IMR-90 (cell line): Measurements from ENCODE around the gene BCAS3. TPM values are rescaled to one million over a fixed set of nuclear protein-coding genes. Genes with fewer than 3 reads are reported as not detected.

Source experiments
- ATAC-seq: fragments of 200-7000 bp; cut with Tn5 transposase; 2 replicates; pipeline ENCODE4 v1.9.1; 2020; ENCODE audit warnings: low read depth, mild to moderate bottlenecking, moderate library complexity
- BruUV-seq: library from RNA; stranded (reverse); fragments of 400-500 nt; replicated peaks from 2 replicates; lab custom pipeline; 2021; lab: Mats Ljungman, UMichigan
- CTCF ChIA-PET: fragments of 300-600 bp; formaldehyde crosslinking; extraction: SDS; loops from one replicate; lab custom pipeline; 2021; ENCODE audit warnings: antibody characterized with exemption; lab: Yijun Ruan, JAX
- POLR2A ChIA-PET: fragments of 300-600 bp; sonication (Branson Sonifier 250); formaldehyde crosslinking; loops from one replicate; lab custom pipeline; 2022; ENCODE audit warnings: antibody characterized with exemption; ENCODE audit not compliant: unreplicated experiment; lab: Charles Lee
- DNase-seq: peaks from one replicate; pipeline ENCODE4 v3.0.0; 2013
- H2AFZ ChIP-seq: replicated peaks from 2 replicates; pipeline ENCODE3; 2013; ENCODE audit warnings: low read length, mild to moderate bottlenecking; ENCODE audit not compliant: poor library complexity
- H2AK5ac ChIP-seq: 2 replicates; pipeline ENCODE4 v1.6.1; 2013; ENCODE audit warnings: low read depth, low read length, inconsistent platforms
- H2AK9ac ChIP-seq: replicated peaks from 2 replicates; pipeline ENCODE3; 2013; ENCODE audit warnings: mild to moderate bottlenecking, low read depth, low read length, moderate library complexity; ENCODE audit not compliant: poor library complexity
- H2BK120ac ChIP-seq: 2 replicates; pipeline ENCODE4 v1.6.1; 2013; ENCODE audit warnings: low read depth, low read length, inconsistent platforms
- H2BK15ac ChIP-seq: 3 replicates; pipeline ENCODE4 v1.6.1; 2013; ENCODE audit warnings: low read depth, low read length, inconsistent platforms
- H2BK20ac ChIP-seq: 2 replicates; pipeline ENCODE4 v1.6.1; 2013; ENCODE audit warnings: low read depth, mild to moderate bottlenecking, inconsistent platforms, low read length, moderate library complexity
- H2BK5ac ChIP-seq: 2 replicates; pipeline ENCODE4 v1.6.1; 2013; ENCODE audit warnings: mild to moderate bottlenecking, low read depth, low read length, inconsistent platforms; ENCODE audit not compliant: poor library complexity, severe bottlenecking
- H3K14ac ChIP-seq: replicated peaks from 2 replicates; pipeline ENCODE4 v1.6.1; 2013; ENCODE audit warnings: low read depth, low read length, inconsistent platforms
- H3K18ac ChIP-seq: 2 replicates; pipeline ENCODE4 v1.6.1; 2013; ENCODE audit warnings: low read depth, low read length, control low read depth
- H3K23ac ChIP-seq: 2 replicates; pipeline ENCODE4 v1.6.1; 2013; ENCODE audit warnings: low read depth, low read length, inconsistent platforms
- H3K27ac ChIP-seq: 2 replicates; pipeline ENCODE4 v1.5.1; 2013; ENCODE audit warnings: mild to moderate bottlenecking, control low read depth, low read length; ENCODE audit not compliant: insufficient read depth
- H3K27me3 ChIP-seq: 2 replicates; pipeline ENCODE4 v1.6.1; 2013; ENCODE audit warnings: low read length; ENCODE audit not compliant: control insufficient read depth, insufficient read depth
- H3K36me3 ChIP-seq: 2 replicates; pipeline ENCODE4 v1.6.1; 2013; ENCODE audit warnings: low read length, mixed read lengths; ENCODE audit not compliant: control insufficient read depth, insufficient read depth
- H3K4ac ChIP-seq: 2 replicates; pipeline ENCODE4 v1.6.1; 2013; ENCODE audit warnings: low read depth, low read length, inconsistent platforms
- H3K4me1 ChIP-seq: 2 replicates; pipeline ENCODE4 v1.6.1; 2013; ENCODE audit warnings: low read length, mixed read lengths; ENCODE audit not compliant: control insufficient read depth, insufficient read depth
- H3K4me2 ChIP-seq: 2 replicates; pipeline ENCODE4 v1.6.1; 2013; ENCODE audit warnings: low read depth, mild to moderate bottlenecking, control low read depth, low read length, moderate library complexity
- H3K4me3 ChIP-seq: 2 replicates; pipeline ENCODE4 v1.5.1; 2013; ENCODE audit warnings: low read depth, mild to moderate bottlenecking, control low read depth, low read length, moderate library complexity; ENCODE audit not compliant: insufficient read depth
- H3K56ac ChIP-seq: 2 replicates; pipeline ENCODE4 v1.6.1; 2013; ENCODE audit warnings: low read length, inconsistent platforms; ENCODE audit not compliant: insufficient read depth; ENCODE audit errors: extremely low read depth
- H3K79me1 ChIP-seq, 2 experiments: 2 replicates each; pipeline ENCODE4 v1.6.1; 2013; ENCODE audit warnings: low read length in 2 of 2, inconsistent platforms in 1 of 2, low read depth in 1 of 2
- H3K9ac ChIP-seq: 2 replicates; pipeline ENCODE4 v1.6.1; 2013; ENCODE audit warnings: low read depth, low read length, control low read depth
- H3K9me1 ChIP-seq: 2 replicates; pipeline ENCODE4 v1.6.1; 2013; ENCODE audit warnings: low read length, inconsistent platforms; ENCODE audit not compliant: insufficient read depth
- H3K9me3 ChIP-seq: 2 replicates; pipeline ENCODE4 v1.6.1; 2013; ENCODE audit warnings: low read length; ENCODE audit not compliant: control insufficient read depth, insufficient read depth
- H4K20me1 ChIP-seq: 2 replicates; pipeline ENCODE4 v1.6.1; 2013; ENCODE audit warnings: low read length, inconsistent platforms; ENCODE audit not compliant: insufficient read depth
- H4K5ac ChIP-seq: 2 replicates; pipeline ENCODE4 v1.6.1; 2013; ENCODE audit warnings: mild to moderate bottlenecking, low read depth, low read length, control low read depth
- H4K8ac ChIP-seq, 2 experiments: 2 replicates each; pipeline ENCODE4 v1.6.1; 2013; ENCODE audit warnings: low read depth in 2 of 2, low read length in 2 of 2, control low read depth in 1 of 2, inconsistent platforms in 1 of 2
- H4K91ac ChIP-seq: 2 replicates; pipeline ENCODE4 v1.6.1; 2013; ENCODE audit warnings: low read depth, low read length, inconsistent platforms; ENCODE audit not compliant: insufficient read depth
- BHLHE40 ChIP-seq: fragments of 150-350 bp; IDR thresholded peaks from 2 replicates; pipeline ENCODE4 v1.6.1; 2016; ENCODE audit warnings: mild to moderate bottlenecking, low read depth, low read length
- CEBPB ChIP-seq: IDR thresholded peaks from 2 replicates; pipeline ENCODE4 v1.6.1; 2012; ENCODE audit warnings: low read depth, low read length, improper control_type of control experiment
- CHD1 ChIP-seq: IDR thresholded peaks from 2 replicates; pipeline ENCODE4 v1.6.1; 2012; ENCODE audit warnings: low read depth, low read length, improper control_type of control experiment
- ELK1 ChIP-seq: fragments of 150-350 bp; IDR thresholded peaks from 2 replicates; pipeline ENCODE4 v1.6.1; 2016; ENCODE audit warnings: low read depth, mild to moderate bottlenecking, low read length, moderate library complexity, borderline replicate concordance
- FOS ChIP-seq: fragments of 150-350 bp; IDR thresholded peaks from 2 replicates; pipeline ENCODE4 v1.6.1; 2016; ENCODE audit warnings: low read depth, low read length
- MAFK ChIP-seq: IDR thresholded peaks from 2 replicates; pipeline ENCODE4 v1.6.1; 2012; ENCODE audit warnings: low read depth, low read length, improper control_type of control experiment
- MAZ ChIP-seq: IDR thresholded peaks from 2 replicates; pipeline ENCODE4 v1.6.1; 2012; ENCODE audit warnings: low read depth, mild to moderate bottlenecking, low read length, improper control_type of control experiment, moderate library complexity, borderline replicate concordance
- MXI1 ChIP-seq: IDR thresholded peaks from 2 replicates; pipeline ENCODE4 v1.6.1; 2012; ENCODE audit warnings: low read depth, mild to moderate bottlenecking, low read length, moderate library complexity, borderline replicate concordance
- NFE2L2 ChIP-seq: fragments of 150-350 bp; IDR thresholded peaks from 2 replicates; pipeline ENCODE4 v1.6.1; 2016; ENCODE audit warnings: low read depth, mild to moderate bottlenecking, low read length
- POLR2A ChIP-seq: IDR thresholded peaks from 2 replicates; pipeline ENCODE4 v1.6.1; 2012; ENCODE audit warnings: mild to moderate bottlenecking, low read depth, low read length
- RAD21 ChIP-seq: IDR thresholded peaks from 2 replicates; pipeline ENCODE4 v1.6.1; 2012; ENCODE audit warnings: low read length, improper control_type of control experiment
- RCOR1 ChIP-seq: IDR thresholded peaks from 2 replicates; pipeline ENCODE4 v1.6.1; 2012; ENCODE audit warnings: mild to moderate bottlenecking, low read length, improper control_type of control experiment; ENCODE audit not compliant: insufficient replicate concordance
- RFX5 ChIP-seq: IDR thresholded peaks from 2 replicates; pipeline ENCODE4 v1.8.0; 2012; ENCODE audit warnings: low read depth, mild to moderate bottlenecking, low read length, moderate library complexity
- USF2 ChIP-seq: fragments of 150-350 bp; IDR thresholded peaks from 2 replicates; pipeline ENCODE4 v1.6.1; 2017; ENCODE audit warnings: mild to moderate bottlenecking, antibody characterized with exemption, low read length, low read depth
- WGBS, 2 experiments: methylation state at CpG; one replicate each; pipeline versions ENCODE4 v1.1.5 to v1.1.7; 2013; ENCODE audit warnings: missing lambda C conversion rate in 2 of 2; ENCODE audit not compliant: insufficient read length in 1 of 2; ENCODE audit errors: extremely low coverage in 2 of 2; 5-methylcytosine and 5-hydroxymethylcytosine counted together
- dilution Hi-C: fragments of 300-500 bp; cut with HindIII; formaldehyde crosslinking; loops from one replicate; pipeline ENCODE4 v1.14.3; 2018; ENCODE audit warnings: low sequenced_read_pairs; ENCODE audit not compliant: unreplicated experiment
- in situ Hi-C: fragments of 300-500 bp; cut with MboI; formaldehyde crosslinking; loops from 3 replicates; pipeline ENCODE4 v1.14.3; 2019; ENCODE audit warnings: low sequenced_read_pairs, inconsistent platforms, mixed read lengths
- intact Hi-C: fragments of 100-400 bp; cut with micrococcal nuclease; formaldehyde crosslinking; loops from 2 replicates; pipeline ENCODE4 v1.10.0; 2022
- polyA plus RNA-seq, 3 experiments: library from polyadenylated mRNA; depleted of rRNA; stranded (reverse); fragments of >200 nt; gene quantifications; 2 replicates each; pipeline ENCODE4 v1.2.3, GENCODE V29; 2012; ENCODE audit warnings: low replicate concordance in 1 of 3
- total RNA-seq: library from RNA; depleted of rRNA; stranded (reverse); fragments of >200 nt; gene quantifications from 2 replicates; pipeline ENCODE4 v1.2.3, GENCODE V29; 2012

BCAS3 gene
- total and polyA plus RNA-seq, 2 of the 4 experiments (the other 2 are of a cell fraction) = 6.3 to 27.1 TPM

GRCh38 chr17:61394630-61395408 is 717.2 kb downstream of the BCAS3 start:
- H4K5ac ChIP-seq = peak overlapping the region; percentile 77
- ChIA-PET POLR2A (interaction anchor here (0.5 to 1.3 kb wide), 6 partner anchors 8 to 219 kb away, joined by 3 to 7 read pairs (median 4); no protein-coding TSS in a partner anchor), CTCF (interaction anchor here (1.4 to 2.0 kb wide), 2 partner anchors 393 to 674 kb away, joined by 4 to 10 read pairs; no protein-coding TSS in a partner anchor)
- in situ Hi-C loops (loop anchor here (5.0 kb wide), 3 partner anchors 83 to 393 kb away; no protein-coding TSS in a partner anchor), intact Hi-C loops (loop anchor here (5.0 to 10.0 kb wide), 5 partner anchors 143 to 490 kb away; no protein-coding TSS in a partner anchor), dilution Hi-C loops (no loop called here)
- H4K91ac ChIP-seq = peak overlapping the region; percentile 83
- H3K9ac ChIP-seq = peak overlapping the region; percentile 53
- H3K9me3 ChIP-seq = no peaks in the 10 kb centered on the region
- peaks cover 6% of the 10 kb centered on the region; the same call in 1 of the 2 replicates for H3K36me3 ChIP-seq
- TF ChIP-seq MAZ (no peak), FOS (no peak), MXI1 (no peak), CEBPB (no peak), RFX5 (no peak), USF2 (no peak), BHLHE40 (no peak), RCOR1 (no peak), POLR2A (no peak), CHD1 (no peak), MAFK (no peak), NFE2L2 (no peak), ELK1 (no peak), RAD21 (no peak)
- peak overlapping the region; percentile 99 for H3K27ac ChIP-seq
- H3K56ac ChIP-seq = peak overlapping the region; percentile 1; the same call in 1 of the 2 replicates
- H4K20me1 ChIP-seq = peaks cover 8% of the 10 kb centered on the region
- H3K4me2 ChIP-seq = peak overlapping the region; percentile 68
- H3K18ac ChIP-seq = peak overlapping the region; percentile 65
- H3K4me1 ChIP-seq = peaks cover 26% of the 10 kb centered on the region
- H3K9me1 ChIP-seq = peaks cover 24% of the 10 kb centered on the region
- DNase-seq (peak; percentile 22), ATAC-seq (no peak)
- H3K14ac ChIP-seq = peak overlapping the region; percentile 88
- peak overlapping the region; percentile 82 to 89 for H4K8ac ChIP-seq
- peak overlapping the region; percentile 97 for H3K23ac ChIP-seq
- H2BK5ac ChIP-seq = peak overlapping the region; percentile 68
- no TSS peak for BruUV-seq
- H3K4me3 ChIP-seq = no peak overlapping the region
- peak overlapping the region; percentile 100 for H3K4ac ChIP-seq
- peak overlapping the region; percentile 75 for H2BK20ac ChIP-seq
- H2AFZ ChIP-seq = peak overlapping the region; percentile 72
- H2AK5ac ChIP-seq = peak overlapping the region; percentile 98
- H2BK15ac ChIP-seq = peak overlapping the region; percentile 77; the same call in 2 of the 3 replicates
- H2AK9ac ChIP-seq = peak overlapping the region; percentile 92
- no peaks in the 10 kb centered on the region for H3K27me3 ChIP-seq
- peak overlapping the region; percentile 96 for H2BK120ac ChIP-seq
- H3K79me1 ChIP-seq = peaks cover 6 to 61% of the 10 kb centered on the region in 2 experiments; a peak in 3 of 4 replicates
- WGBS, 2 experiments = 40% methylated on average over 7 of the region's 10 CpGs; no CpG with 5 or more reads in 1 of the 2 experiments
